SK-N-SH (cell line): Measurements from ENCODE around the gene LPIN1. TPM values are rescaled to one million over a fixed set of nuclear protein-coding genes. Genes with fewer than 3 reads are reported as not detected.

Experiments
- CTCF ChIA-PET: fragments of 300-600, 350-600 bp; formaldehyde crosslinking; extraction: SDS; loops from one replicate; lab custom pipeline; 2021; lab: Yijun Ruan, JAX
- POLR2A ChIA-PET: fragments of 350-600 bp; sonication (Branson Sonifier 250); formaldehyde crosslinking; extraction: SDS; loops from one replicate; lab custom pipeline; 2020; ENCODE audit warnings: antibody characterized with exemption, inconsistent platforms; lab: Yijun Ruan, JAX
- DNase-seq: peaks from one replicate; pipeline ENCODE4 v3.0.0; 2012
- H2AFZ ChIP-seq: fragments of 200-600 bp; sonication (generic); 2 replicates; pipeline ENCODE4 v1.8.1; 2016; ENCODE audit warnings: antibody characterized with exemption, mild to moderate bottlenecking, low read depth
- H3F3A ChIP-seq: fragments of 200-600 bp; sonication (generic); replicated peaks from 2 replicates; pipeline ENCODE3; 2016; ENCODE audit warnings: antibody characterized with exemption, mild to moderate bottlenecking; ENCODE audit not compliant: insufficient read depth
- H3K27ac ChIP-seq, 2 experiments: fragments of 200-500 bp in 1 of 2; fragments of 200-600 bp in 1 of 2; sonication (Bioruptor generic) in 1 of 2; sonication (generic), shearing (Covaris generic) in 1 of 2; 2 replicates each; pipeline versions ENCODE4 v1.5.1 to v1.6.1; 2014 to 2016; ENCODE audit warnings: low read depth in 2 of 2, inconsistent platforms in 1 of 2, low read length in 1 of 2, mild to moderate bottlenecking in 1 of 2, mixed read lengths in 1 of 2
- H3K27me3 ChIP-seq: fragments of 200-600 bp; sonication (generic), shearing (Covaris generic); 2 replicates; pipeline ENCODE4 v1.6.1; 2016; ENCODE audit warnings: mixed run types; ENCODE audit not compliant: insufficient read depth
- H3K36me3 ChIP-seq, 2 experiments: fragments of 200-500 bp in 1 of 2; fragments of 200-600 bp in 1 of 2; sonication (Bioruptor generic) in 1 of 2; sonication (generic) in 1 of 2; replicated peaks in 1 of 2; 2 replicates each; pipeline versions ENCODE3 to v1.5.1; 2014 to 2016; ENCODE audit warnings: low read length in 1 of 2, mild to moderate bottlenecking in 1 of 2; ENCODE audit not compliant: insufficient read depth in 2 of 2, control insufficient read depth in 1 of 2
- H3K4me1 ChIP-seq, 2 experiments: fragments of 200-500 bp in 1 of 2; fragments of 200-600 bp in 1 of 2; sonication (Bioruptor generic) in 1 of 2; sonication (generic), shearing (Covaris generic) in 1 of 2; 2 replicates each; pipeline versions ENCODE4 v1.5.1 to v1.6.1; 2014 to 2016; ENCODE audit warnings: low read depth in 1 of 2, low read length in 1 of 2, mixed run types in 1 of 2; ENCODE audit not compliant: insufficient read depth in 2 of 2, control insufficient read depth in 1 of 2
- H3K4me2 ChIP-seq: fragments of 200-600 bp; sonication (generic), shearing (Covaris generic); 2 replicates; pipeline ENCODE4 v1.6.1; 2017; ENCODE audit warnings: mixed run types
- H3K4me3 ChIP-seq, 2 experiments: fragments of 200-500 bp in 1 of 2; fragments of 200-600 bp in 1 of 2; sonication (Bioruptor generic) in 1 of 2; sonication (generic), shearing (Covaris generic) in 1 of 2; 2 replicates each; pipeline versions ENCODE4 v1.5.1 to v1.8.1; 2014 to 2016; ENCODE audit warnings: low read depth in 2 of 2, inconsistent platforms in 1 of 2, low read length in 1 of 2, mild to moderate bottlenecking in 1 of 2, mixed read lengths in 1 of 2, moderate library complexity in 1 of 2
- H3K79me2 ChIP-seq: fragments of 200-600 bp; sonication (generic); 2 replicates; pipeline ENCODE4 v1.8.1; 2017; ENCODE audit warnings: mild to moderate bottlenecking; ENCODE audit not compliant: insufficient read depth
- H3K9ac ChIP-seq: fragments of 200-600 bp; sonication (generic); 2 replicates; pipeline ENCODE4 v1.6.1; 2017; ENCODE audit warnings: mixed run types
- H3K9me2 ChIP-seq: fragments of 200-600 bp; sonication (generic); 2 replicates; pipeline ENCODE4 v1.6.1; 2017; ENCODE audit warnings: mixed run types
- H3K9me3 ChIP-seq: fragments of 200-600 bp; sonication (generic); 2 replicates; pipeline ENCODE4 v1.6.1; 2017; ENCODE audit warnings: mixed run types, mild to moderate bottlenecking, moderate library complexity
- H4K20me1 ChIP-seq: fragments of 200-600 bp; sonication (generic); 2 replicates; pipeline ENCODE4 v1.6.1; 2017; ENCODE audit warnings: mild to moderate bottlenecking, mixed run types; ENCODE audit not compliant: insufficient read depth
- CHD2 ChIP-seq: fragments of 150-350 bp; IDR thresholded peaks from 2 replicates; pipeline ENCODE4 v1.6.1; 2018; ENCODE audit warnings: low read length; ENCODE audit not compliant: partially characterized antibody
- CTCF ChIP-seq: fragments of 200-600 bp; sonication (generic); IDR thresholded peaks from 2 replicates; pipeline ENCODE4 v1.6.1; 2017; ENCODE audit warnings: antibody characterized with exemption, mild to moderate bottlenecking, moderate library complexity
- ELF1 ChIP-seq: IDR thresholded peaks from 2 replicates; pipeline ENCODE4 v1.4.0; 2012
- FOSL2 ChIP-seq: IDR thresholded peaks from 2 replicates; pipeline ENCODE4 v1.4.0; 2012; ENCODE audit warnings: low read depth, mild to moderate bottlenecking, moderate library complexity, borderline replicate concordance
- FOXM1 ChIP-seq: IDR thresholded peaks from 2 replicates; pipeline ENCODE4 v1.4.0; 2012; ENCODE audit warnings: low read depth, mild to moderate bottlenecking
- JUND ChIP-seq: IDR thresholded peaks from 2 replicates; pipeline ENCODE4 v1.4.0; 2012
- MXI1 ChIP-seq: IDR thresholded peaks from 2 replicates; pipeline ENCODE4 v1.6.1; 2012; ENCODE audit warnings: mild to moderate bottlenecking, low read depth, low read length, improper control_type of control experiment
- NFIC ChIP-seq: IDR thresholded peaks from 2 replicates; pipeline ENCODE4 v1.4.0; 2012; ENCODE audit warnings: borderline replicate concordance
- PBX3 ChIP-seq: IDR thresholded peaks from 2 replicates; pipeline ENCODE4; 2012
- RCOR1 ChIP-seq: fragments of 150-350 bp; IDR thresholded peaks from 2 replicates; pipeline ENCODE4 v1.6.1; 2017; ENCODE audit warnings: antibody characterized with exemption, low read length
- RFX5 ChIP-seq: IDR thresholded peaks from 2 replicates; pipeline ENCODE4 v1.6.1; 2012; ENCODE audit warnings: mild to moderate bottlenecking, improper control_type of control experiment, low read length
- SIN3A ChIP-seq: IDR thresholded peaks from 2 replicates; pipeline ENCODE4 v1.6.1; 2012; ENCODE audit warnings: low read depth, mild to moderate bottlenecking, low read length, moderate library complexity, borderline replicate concordance
- SMC3 ChIP-seq: IDR thresholded peaks from 2 replicates; pipeline ENCODE4 v1.6.1; 2012; ENCODE audit warnings: low read depth, low read length, improper control_type of control experiment
- TAF1 ChIP-seq: IDR thresholded peaks from 2 replicates; pipeline ENCODE4 v1.6.1; 2012; ENCODE audit warnings: low read depth, mild to moderate bottlenecking, low read length, moderate library complexity, borderline replicate concordance
- TEAD4 ChIP-seq: IDR thresholded peaks from 2 replicates; pipeline ENCODE4 v1.4.0; 2012; ENCODE audit warnings: mild to moderate bottlenecking, borderline replicate concordance; ENCODE audit not compliant: insufficient read depth
- WGBS: methylation state at CpG from one replicate; pipeline ENCODE4 v1.1.6; 2017; ENCODE audit warnings: low lambda C conversion rate; 5-methylcytosine and 5-hydroxymethylcytosine counted together
- polyA plus RNA-seq, 3 experiments: library from polyadenylated mRNA; depleted of rRNA; stranded (reverse); fragments of >200 nt; gene quantifications; 2 replicates each; pipeline ENCODE4 v1.2.3, GENCODE V29; 2012

Gene LPIN1
- polyA plus RNA-seq, 1 of the 3 experiments (the other 2 are of a cell fraction) = 22.1 TPM

DNA sequence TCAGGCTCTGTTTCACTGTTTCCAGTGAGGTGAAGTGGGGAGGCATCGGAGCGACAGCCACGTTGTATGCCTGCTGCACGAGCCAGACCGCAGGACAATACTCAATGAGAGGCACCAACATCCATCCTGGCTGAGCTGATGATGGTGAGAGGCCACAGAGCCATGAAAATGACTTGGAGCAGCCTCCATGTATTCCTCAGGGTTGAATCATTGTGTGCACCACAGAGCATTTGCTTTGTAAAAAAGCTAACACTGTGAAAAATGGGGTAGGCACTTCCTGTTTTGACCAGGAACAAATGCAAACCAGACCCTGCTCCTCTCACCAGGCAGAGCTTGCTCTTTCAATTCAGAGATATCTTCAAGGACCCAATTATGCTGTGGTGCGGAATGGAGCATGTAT lies 87.2 kb downstream of the LPIN1 start (continued):
- TF ChIP-seq CHD2 = peak; percentile 11
- no peak for TF ChIP-seq FOXM1
- peak; percentile 81 for TF ChIP-seq FOSL2
- TF ChIP-seq TEAD4 = peak; percentile 53; the same call in 1 of the 2 replicates
- peak; percentile 74 for TF ChIP-seq JUND
- TF ChIP-seq PBX3 = peak; percentile 66
- TF ChIP-seq RFX5 = no peak
- TF ChIP-seq SMC3 = no peak
- TF ChIP-seq RCOR1 = no peak
- TF ChIP-seq NFIC = peak; percentile 70
- TF ChIP-seq MXI1 = no peak

DNA sequence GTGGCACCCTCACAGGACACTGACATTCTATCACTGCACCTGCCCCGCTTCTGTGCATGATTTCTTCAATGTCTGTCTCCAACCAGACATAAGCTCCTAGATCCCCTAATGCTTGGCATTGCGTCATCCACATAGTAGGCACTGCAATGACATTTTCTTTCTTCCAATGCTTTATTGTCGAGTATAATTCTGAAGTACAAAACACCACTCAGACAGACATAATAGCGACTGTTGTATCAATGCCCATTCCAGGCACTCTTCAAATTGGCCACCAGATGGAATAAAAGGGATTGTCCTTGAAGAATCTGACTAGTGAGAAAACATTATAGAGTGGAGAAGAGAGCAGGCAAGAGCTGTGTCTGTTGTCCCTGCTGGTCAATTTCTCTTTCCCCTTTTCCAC lies 89.0 kb downstream of the LPIN1 start:
- TF ChIP-seq SMC3 (peak; percentile 21; the same call in 1 of the 2 replicates), TAF1 (no peak), ELF1 (no peak), SIN3A (no peak), CTCF (peak; percentile 36)
- POLR2A ChIA-PET = no interaction called here
- CTCF ChIA-PET = interaction anchor here (0.5 to 10.2 kb wide), 4 partner anchors 28 to 1185 kb away, joined by 3 to 130 read pairs (median 3); no protein-coding TSS in a partner anchor
- Histone ChIP-seq H3K27ac (no peak overlapping the region), H3K4me2 (no peak overlapping the region), H3K36me3 (no peaks in the 10 kb centered on the region), H2AFZ (no peak overlapping the region), H3K4me3 (no peak overlapping the region), H4K20me1 (no peaks in the 10 kb centered on the region), H3K9ac (no peak overlapping the region), H3K4me1 (peaks cover 22 to 27% of the 10 kb centered on the region in 2 experiments), H3K27me3 (no peaks in the 10 kb centered on the region), H3K9me3 (no peaks in the 10 kb centered on the region), H3F3A (peaks cover 16% of the 10 kb centered on the region), H3K9me2 (no peaks in the 10 kb centered on the region), H3K79me2 (no peaks in the 10 kb centered on the region)
- whole genome bisulfite sequencing = 86% methylated on average over 4 of the region's 4 CpGs
- no peak for DNase-seq
